HG02981 (cell line): Measurements from ENCODE around the gene PDE1C.
A peak's percentile ranks its signal among the peaks of the same experiment; 100 is the strongest.
"Not testable (repeated sequence)": the region's sequence is repeated elsewhere in the genome, so short reads cannot be mapped to it uniquely, and the experiment has no call there.

Experiments used
- ATAC-seq: cut with Tn5 transposase; IDR thresholded peaks from one replicate; pipeline ENCODE4 v1.9.1; 2021; ENCODE audit warnings: mild to moderate bottlenecking, moderate library complexity; ENCODE audit not compliant: unreplicated experiment

Gene PDE1C

GRCh38 chr7:31858055-31858454, 212.2 kb downstream of the PDE1C start:
- ATAC-seq = no peak

GRCh38 chr7:31857172-31857571, 213.0 kb downstream of the PDE1C start:
- no peak for ATAC-seq

- ATAC-seq = no peak
These were observed 213.9 kb downstream of the PDE1C start for GRCh38 chr7:31856337-31856736.

DNA sequence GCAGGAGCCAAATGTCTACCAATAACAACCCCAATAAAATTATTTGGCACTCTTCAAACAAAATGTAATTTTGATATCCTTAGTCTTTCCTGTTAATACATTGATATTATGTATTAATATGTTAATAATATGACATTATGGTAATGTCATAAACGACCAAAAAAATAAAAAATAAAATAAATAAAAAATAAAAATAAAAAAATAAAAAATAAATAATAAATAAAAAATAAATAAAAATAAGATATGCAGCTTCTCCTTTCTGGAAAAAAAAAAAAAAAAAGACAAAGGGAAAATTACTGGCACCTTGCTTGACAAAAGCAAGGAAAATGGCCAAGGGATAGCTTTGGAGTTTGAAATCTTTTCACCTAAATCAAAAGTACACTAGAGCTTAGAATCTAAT, 214.7 kb downstream of the PDE1C start:
- no peak for ATAC-seq

GRCh38 chr7:31853380-31853779, 216.8 kb downstream of the PDE1C start:
- ATAC-seq = no peak

DNA sequence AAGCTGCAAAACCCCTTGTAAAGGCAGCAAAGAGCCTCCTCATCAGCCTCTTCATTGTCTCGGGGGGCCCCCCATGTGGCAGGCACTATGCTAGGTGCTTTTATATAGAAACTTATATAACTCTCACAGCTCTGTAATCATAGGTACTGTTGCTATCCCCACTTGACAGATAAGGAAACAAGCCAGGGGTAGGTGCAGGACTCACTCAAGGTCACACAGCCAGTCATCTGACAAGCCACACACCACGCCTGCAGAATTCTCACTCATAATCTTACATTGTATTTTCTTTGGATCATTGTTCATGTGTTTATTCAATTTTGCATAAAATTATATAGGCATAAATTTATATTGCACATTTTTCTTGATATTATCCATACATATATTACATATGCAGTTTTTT, 217.7 kb downstream of the PDE1C start:
- no peak for ATAC-seq

DNA sequence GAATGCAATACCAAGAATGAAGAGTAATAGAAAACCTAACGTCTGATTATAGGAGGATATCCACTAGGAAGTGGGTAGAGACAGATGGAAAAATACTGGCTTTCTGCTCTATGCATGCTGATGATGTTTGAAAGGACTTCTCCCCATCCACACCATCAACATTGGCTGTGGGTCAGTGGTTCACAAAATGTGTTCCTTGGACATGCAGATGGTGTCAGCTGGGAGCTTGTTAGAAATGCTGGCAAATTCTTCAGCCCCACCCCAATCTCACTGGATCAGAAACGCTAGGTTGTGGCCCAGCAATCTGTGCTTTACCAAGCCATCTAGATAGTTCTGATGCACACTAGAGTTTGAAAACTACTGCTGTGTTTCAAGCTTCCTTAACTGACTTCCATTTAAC, 219.1 kb downstream of the PDE1C start:
- no peak for ATAC-seq

GRCh38 chr7:31850601-31851000, 219.6 kb downstream of the PDE1C start:
- no peak for ATAC-seq

- no peak for ATAC-seq
These were observed 220.1 kb downstream of the PDE1C start for GRCh38 chr7:31850066-31850465.

- no peak for ATAC-seq
These were observed 234.7 kb downstream of the PDE1C start for GRCh38 chr7:31835471-31835870.

DNA sequence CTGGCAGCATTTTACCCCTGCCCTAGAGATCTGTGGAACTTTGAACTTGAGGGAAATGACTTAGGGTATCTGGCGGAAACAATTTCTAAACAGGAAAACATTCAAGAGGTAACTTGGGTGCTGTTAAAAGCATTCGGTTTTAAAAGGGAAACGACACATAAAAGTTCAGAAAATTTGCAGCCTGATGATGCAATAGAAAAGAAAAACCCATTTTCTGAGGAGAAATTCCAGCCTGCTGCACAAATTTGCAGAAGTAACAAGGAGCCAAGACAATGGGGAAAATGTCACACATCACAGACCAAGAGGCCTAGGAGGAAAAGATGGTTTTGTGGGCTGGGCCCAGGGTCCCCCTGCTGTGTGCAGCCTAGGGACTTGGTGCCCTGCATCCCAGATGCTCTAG, 236.6 kb downstream of the PDE1C start:
- ATAC-seq = not testable (repeated sequence)

DNA sequence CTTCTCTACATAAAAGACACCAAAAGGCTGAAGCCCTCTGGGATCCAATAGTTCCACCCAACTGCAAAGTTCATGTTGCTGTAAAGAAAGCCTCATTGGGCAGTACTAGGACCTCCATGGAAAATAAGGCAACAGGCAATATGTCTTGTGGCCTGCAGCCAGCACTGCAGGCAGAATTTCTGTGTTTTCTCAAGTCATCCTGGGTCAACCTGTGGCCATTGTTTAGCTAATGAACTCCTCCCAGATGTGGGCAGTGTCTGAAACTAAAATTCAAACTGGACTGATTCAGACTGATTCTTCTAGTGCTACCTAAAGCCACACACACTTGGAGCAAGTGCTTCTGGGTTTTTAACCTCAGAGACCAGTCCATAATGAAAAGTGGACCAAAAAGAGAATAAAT, 241.7 kb downstream of the PDE1C start:
- no peak for ATAC-seq

- ATAC-seq = no peak
These were observed 244.6 kb downstream of the PDE1C start for GRCh38 chr7:31825576-31825975.

- ATAC-seq = no peak
These were observed 251.2 kb downstream of the PDE1C start for GRCh38 chr7:31819031-31819430.

GRCh38 chr7:31816810-31817209, 253.4 kb downstream of the PDE1C start:
- ATAC-seq = no peak

DNA sequence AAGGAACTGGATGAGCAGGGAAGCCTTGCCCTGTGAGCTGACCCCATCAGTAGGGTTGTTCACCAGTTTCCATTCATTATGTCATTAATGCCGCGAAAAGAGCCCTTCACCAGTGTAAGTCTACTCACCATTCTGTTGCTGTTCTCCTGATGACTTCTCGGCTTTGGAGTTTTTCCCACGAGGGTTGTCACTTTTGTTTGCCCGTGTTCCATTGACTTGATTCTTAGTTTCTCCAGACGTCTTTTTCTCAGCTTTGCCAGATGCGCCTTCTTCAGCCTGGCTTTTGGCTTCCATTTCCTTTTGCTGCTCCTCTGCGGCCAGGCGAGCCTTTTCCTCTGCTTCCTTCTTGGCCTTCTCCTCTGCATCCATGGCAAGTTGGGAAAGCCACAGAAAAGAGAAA, 254.4 kb downstream of the PDE1C start:
- no peak for ATAC-seq

- ATAC-seq = no peak
These were observed 256.0 kb downstream of the PDE1C start for GRCh38 chr7:31814187-31814586.

DNA sequence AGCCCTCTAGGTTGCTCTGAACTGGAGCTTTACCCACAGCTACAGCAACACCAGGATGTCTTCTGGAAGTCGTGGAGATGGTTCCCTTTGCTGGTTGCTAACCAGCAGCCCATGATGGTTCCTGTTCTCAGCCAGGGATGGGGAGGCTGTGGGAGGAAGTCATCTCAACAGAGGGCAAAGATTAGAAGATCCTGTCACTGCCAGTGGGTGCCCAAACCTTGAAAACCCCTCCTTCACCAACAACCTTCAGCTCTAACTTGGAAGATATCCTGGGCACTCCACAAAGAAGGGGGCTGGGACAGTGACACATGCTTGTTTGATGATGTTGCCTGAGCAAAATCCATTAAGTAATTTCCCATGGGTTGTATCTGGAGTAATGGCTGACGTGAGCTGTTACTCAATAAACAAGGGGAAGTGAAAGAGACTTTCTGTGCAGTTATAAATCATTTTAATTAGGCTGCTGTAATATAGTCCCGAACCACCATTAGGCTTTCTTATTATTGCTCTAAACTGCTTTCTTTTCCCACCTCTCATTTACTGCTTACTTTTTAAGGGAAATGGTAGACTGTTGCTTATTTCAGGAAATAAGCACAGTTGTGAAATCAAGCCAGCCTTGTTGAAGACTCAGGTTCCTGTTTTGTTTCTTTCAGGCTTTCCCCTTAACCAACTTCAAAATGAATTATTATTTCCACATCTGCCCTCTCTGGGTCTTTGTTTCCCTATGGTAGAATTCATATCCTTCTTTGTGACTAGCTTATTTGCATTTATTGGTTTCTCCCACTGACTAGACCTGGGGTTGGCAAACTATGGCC, 258.4 kb downstream of the PDE1C start:
- ATAC-seq = peak; percentile 82

DNA sequence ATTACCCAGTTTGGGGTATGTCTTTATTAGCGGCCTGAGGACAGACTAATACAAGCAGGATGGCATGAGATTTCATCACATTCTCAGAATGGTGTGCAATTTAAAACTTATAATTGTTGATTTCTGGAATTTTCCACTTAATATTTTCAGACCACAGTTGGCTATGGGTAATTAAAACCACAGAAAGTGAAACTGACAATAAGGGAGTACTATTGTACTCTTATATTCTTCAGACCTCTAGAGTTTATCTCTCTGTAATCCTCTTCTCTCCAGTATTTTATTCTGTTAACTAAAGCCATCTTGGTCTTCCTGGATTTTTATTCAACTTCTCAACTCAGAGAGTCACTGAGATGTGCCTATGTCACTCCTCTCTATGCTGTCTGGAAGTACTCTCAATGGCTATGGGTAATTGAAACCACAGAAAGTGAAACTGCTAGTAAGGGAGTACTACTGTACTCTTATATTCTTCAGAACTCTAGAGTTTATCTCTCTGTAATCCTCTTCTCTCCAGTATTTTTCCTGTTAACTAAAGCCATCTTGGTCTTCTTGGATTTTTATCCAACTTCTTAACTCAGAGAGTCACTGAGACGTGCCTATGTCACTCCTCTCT, 264.9 kb downstream of the PDE1C start:
- ATAC-seq = peak; percentile 88

- no peak for ATAC-seq
These were observed 273.8 kb downstream of the PDE1C start for GRCh38 chr7:31796375-31796774.

DNA sequence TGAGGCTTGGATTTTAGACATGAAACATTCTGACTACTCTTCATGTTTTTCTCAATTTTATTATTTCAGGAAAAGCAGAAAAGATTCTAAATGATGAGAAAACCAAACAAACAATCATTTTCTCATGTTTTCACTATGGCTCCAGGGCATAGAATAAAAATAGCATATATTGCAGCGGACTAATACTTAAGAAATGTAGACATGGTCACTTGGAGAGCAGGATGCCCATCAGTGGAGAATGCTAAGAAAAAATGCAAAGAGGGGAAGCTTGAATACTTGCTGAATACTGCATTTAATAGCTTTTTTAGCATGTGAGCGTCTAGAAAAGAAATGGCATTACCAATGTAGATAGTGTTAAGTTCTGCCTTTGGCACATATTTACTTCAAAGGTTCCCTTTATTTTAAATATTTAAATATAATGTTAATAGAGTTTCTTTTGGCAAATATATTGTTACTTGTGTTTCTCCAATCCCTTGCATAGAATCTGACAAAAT, 275.3 kb downstream of the PDE1C start:
- no peak for ATAC-seq

- ATAC-seq = no peak
These were observed 278.3 kb downstream of the PDE1C start for GRCh38 chr7:31791881-31792280.
